GM19463 (cell line): ENCODE results near the gene TARBP2.

ENCODE experiments used
- ATAC-seq: cut with Tn5 transposase; IDR thresholded peaks from one replicate; pipeline ENCODE4 v1.9.1; 2021; ENCODE audit warnings: mild to moderate bottlenecking, moderate library complexity; ENCODE audit not compliant: unreplicated experiment

TARBP2 gene

GRCh38 chr12:53500776-53501614 lies at the start of gene TARBP2:
Gene TARBP2, plus strand, starts transcription at chr12:53501283. Its CDS starts 126 bp downstream, at chr12:53501409.
- peak; percentile 79 for ATAC-seq

- peak; percentile 98 for ATAC-seq
Observed at GRCh38 chr12:53451661-53452158, 49.4 kb upstream of the TARBP2 start, which contains the start of gene PCBP2. Gene PCBP2, plus strand, starts transcription at chr12:53452102. Its CDS starts 2,699 bp downstream, at chr12:53454801.

DNA sequence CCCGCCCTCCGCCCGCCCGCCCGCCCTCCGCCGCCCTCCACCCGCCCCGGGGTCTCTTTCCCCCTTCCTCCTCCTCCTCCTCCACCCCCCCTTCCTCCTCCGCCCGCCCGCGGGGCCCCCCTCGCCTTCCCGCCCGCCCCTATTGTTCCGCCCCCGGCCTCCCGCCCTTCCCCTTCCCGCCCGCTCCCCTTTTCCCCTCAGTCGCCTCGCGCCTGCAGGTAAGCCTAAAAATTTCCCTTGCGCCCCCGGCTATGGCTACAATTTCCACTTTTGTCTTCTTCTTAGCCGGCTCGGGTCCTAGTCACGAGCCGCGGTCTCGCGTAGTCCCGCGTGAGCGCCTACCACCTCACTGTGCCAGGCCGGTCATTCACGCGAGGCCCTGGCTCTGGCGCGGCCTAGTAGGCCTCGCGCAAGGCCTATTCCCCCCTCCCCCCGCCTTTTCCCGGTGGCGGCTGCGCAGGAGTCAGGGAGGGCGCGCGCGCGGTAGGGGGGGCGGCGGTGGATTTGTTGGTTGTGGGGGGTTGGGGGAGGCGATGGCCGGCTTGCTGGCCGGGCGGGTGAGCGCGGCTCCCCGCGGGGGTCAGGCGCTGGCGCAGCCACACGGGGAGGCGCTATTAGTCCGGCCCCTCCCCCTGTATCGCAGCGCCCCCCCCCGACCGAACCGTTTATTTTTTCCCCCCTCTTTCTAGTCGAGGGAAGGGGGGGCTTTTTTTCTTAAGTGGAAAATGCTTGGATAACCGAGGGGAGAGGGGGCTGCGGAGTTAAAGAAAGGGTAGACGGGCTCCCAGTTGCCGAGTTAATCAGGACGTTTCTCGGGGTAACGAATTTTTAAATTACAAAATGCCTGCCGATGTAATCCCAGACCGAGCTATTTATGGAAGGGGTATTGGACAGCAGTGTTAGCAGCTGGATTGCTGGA lies 48.7 kb upstream of the TARBP2 start:
- ATAC-seq = no peak

DNA sequence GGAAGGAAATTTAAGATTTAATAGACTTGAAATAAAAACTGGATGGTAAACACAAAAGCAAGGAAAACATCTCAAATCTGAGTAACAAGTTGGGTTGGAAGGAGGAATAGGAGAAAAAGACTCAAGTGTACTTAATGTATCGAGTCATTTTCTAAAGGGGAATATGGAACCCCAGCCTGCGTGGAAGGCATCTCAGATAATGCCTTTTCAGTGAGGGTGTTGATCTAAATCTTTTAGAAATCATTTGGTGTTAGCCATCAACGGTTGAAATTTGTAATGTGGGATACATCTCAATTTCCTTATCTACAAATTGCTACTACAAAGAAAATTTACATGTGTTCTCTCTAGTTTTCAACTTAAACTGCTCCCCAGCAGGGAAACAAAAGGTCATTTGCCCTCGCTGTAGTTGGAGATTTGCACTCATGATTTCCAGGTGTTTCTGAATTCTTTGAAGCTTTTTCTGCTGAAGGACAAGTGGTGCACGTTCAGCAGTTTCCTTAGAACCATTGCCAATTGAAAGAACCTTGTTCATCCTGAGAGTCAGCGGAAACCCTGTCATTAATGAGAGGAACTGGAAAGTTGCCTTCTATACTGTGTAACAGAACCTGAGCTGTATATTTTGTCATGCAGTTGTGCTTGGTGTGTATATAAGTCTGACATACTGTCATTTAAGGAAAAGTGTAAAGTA lies 47.0 kb upstream of the TARBP2 start:
- ATAC-seq = no peak

DNA sequence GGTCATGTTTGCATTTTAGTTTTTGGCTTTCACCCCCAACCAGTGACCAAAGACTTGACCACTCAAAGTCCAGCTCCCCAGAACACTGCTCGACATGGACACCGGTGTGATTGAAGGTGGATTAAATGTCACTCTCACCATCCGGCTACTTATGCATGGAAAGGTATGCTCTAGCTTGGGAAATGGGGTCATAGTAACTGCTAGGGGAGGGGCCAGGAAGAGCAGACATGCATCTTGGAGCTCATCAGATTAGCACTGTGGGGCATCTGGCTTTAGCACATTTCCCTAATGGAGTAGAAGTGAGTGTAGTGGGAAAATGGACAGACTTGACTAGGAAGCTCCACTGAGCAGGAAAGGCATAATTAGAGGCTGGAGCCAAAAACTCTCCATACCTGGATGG lies 46.4 kb upstream of the TARBP2 start:
- ATAC-seq = no peak

DNA sequence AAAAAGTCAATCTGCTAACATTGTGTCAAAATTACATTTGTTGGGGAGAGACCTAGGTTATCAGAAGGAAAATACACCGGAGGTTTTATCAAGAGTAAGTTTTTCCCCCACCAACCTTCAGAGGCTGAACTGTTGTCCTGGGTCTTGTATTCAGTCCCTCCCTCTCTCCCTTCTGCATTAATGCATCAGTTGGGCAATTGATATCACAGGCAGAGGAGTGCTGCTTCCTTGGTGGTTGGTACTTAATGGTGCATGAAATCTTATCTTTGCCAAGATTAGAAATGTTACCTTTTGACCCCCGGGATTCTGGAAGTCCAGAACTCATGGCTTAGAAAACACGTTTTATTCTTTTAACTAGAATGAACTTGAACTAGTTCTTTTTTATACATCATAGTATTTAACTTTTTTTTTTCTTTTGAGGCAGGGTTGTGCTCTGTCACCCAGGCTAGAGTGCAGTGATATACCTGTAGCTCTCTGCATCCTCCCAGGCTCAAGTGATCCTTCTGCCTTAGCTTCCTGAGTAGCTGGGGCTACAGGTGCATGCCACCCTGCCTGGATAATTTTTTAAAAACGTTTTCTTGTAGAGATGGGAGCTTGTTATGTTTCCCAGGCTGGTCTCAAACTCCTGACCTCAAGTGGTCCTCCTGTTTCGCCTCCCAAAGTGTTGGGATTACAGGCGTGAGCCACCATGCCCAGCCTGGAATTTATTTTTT lies 44.3 kb upstream of the TARBP2 start:
- no peak for ATAC-seq

GRCh38 chr12:53459097-53459496 lies 42.0 kb upstream of the TARBP2 start:
- no peak for ATAC-seq

DNA sequence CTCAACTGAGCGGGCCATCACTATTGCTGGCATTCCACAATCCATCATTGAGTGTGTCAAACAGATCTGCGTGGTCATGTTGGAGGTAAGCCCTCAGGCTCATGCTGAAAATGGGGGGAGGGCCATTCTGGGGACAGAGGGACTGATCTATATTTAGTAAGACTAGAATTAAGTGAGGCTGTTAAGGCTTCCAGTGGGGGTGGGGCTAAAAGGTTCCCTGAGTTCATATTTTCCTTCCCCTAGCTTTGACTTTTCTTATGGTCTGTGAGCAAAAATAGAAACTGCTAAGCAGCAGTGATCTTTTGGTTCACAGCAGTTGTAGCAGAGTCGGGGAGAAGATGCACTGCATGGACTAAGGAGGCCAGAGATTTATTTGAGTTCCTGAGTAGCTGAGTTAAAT lies 40.0 kb upstream of the TARBP2 start:
- ATAC-seq = no peak

DNA sequence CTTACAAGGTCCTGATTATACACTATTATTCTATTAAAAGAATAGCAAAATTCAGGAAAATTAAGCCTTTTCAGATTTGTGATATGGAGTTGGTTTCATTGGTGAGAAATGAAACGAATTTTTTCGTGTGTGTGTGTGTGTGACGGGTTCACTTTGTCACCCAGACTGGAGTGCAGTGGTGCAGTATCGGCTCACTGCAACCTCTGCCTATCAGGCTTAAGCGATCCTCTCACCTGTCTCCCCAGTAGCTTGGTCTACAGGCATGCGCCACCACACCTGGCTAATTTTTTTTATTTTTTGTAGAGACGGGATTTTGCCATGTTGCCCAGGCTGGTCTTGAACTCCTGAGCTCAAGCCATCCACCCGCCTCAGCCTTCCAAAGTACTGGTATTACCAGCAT lies 39.5 kb upstream of the TARBP2 start:
- ATAC-seq = no peak

DNA sequence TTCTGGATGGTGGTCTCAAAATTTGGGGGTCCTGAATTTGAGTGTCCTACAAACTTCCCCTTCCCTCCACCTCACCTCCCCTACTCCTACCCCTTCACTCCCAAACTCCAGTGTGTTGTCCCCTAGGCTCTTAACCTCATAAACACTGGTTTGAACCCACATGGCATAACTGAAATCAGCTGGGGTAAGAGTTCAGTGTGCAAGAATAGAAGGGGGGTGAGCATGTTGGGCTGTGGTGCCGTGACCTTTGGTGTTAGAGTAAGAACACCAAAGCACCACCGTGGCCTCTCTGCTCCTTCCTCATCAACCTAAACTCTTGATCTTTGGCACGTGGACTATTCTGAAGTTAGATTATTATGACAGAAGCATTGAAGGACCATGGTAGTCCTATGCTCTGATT lies 38.1 kb upstream of the TARBP2 start:
- ATAC-seq = no peak

DNA sequence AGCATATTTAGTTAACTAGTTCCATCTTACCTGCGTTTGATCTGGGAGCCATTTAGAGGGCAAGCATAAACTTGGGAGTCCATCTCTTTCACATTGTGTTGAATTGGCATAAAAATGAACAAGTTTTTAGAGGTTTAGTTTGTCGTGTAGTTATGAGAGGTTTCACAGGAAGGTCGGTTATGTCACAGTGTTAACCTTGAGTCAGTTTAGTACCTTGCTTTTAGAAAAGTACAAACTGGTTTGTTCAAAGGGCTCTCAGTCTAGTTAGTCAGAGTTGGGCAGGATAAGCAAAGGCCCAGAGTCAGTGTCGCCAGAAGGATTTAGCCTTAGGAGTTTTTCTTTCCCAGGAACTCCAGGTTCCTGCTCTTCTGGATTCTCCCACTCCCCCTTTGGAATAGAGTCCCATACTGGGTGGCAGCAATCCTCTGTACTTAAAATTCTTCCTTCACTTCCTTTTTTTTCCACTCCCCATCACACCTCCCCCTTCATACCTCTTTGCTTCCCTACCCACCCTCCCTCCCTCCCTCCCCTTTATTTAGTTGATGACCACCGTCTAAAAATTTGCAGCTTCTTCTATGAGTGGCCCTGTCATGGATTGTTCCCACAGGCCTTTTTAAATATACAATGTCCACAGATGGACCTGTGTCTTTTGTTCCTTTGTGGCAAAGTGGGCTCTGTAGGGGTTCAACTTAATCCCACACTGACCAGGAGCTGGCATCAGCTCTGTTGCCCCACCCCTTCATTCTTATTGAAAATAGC lies 37.1 kb upstream of the TARBP2 start:
- ATAC-seq = no peak

- no peak for ATAC-seq
Observed at GRCh38 chr12:53464685-53465418, 36.2 kb upstream of the TARBP2 start.

GRCh38 chr12:53465679-53466078 lies 35.4 kb upstream of the TARBP2 start:
- ATAC-seq = no peak

GRCh38 chr12:53466640-53467039 lies 34.4 kb upstream of the TARBP2 start:
- ATAC-seq = no peak

GRCh38 chr12:53467082-53467481 lies 34.0 kb upstream of the TARBP2 start:
- no peak for ATAC-seq

DNA sequence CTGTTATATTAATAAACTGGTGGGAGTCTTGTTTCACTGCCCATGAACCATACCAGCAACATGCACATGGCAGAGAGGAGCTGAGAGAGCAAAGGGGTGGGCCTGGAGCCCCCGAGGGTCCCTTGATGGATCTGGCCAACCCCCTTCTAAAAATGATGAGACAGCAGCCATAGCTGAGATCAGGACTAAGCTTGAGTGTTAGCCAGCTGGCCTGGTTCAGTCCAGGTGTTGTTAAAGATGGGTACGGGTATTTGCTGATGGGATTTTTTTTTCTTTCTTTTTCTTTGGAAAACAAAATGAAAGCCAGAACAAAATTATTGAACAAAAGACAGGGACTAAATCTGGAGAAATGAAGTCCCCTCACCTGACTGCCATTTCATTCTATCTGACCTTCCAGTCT lies 33.2 kb upstream of the TARBP2 start:
- ATAC-seq = no peak

GRCh38 chr12:53468282-53468681 lies 32.8 kb upstream of the TARBP2 start:
- no peak for ATAC-seq

GRCh38 chr12:53472056-53472582 lies 29.0 kb upstream of the TARBP2 start:
- ATAC-seq = no peak

- no peak for ATAC-seq
Observed at GRCh38 chr12:53474077-53474476, 27.0 kb upstream of the TARBP2 start.
